HG02623 (cell line): ENCODE results near the gene GALK1.
A peak's percentile ranks its signal among the peaks of the same experiment; 100 is the strongest.
"Not testable (repeated sequence)": the region's sequence is repeated elsewhere in the genome, so short reads cannot be mapped to it uniquely, and the experiment has no call there.

Experiments
- ATAC-seq: cut with Tn5 transposase; IDR thresholded peaks from one replicate; pipeline ENCODE4 v1.9.1; 2021; ENCODE audit warnings: moderate library complexity; ENCODE audit not compliant: unreplicated experiment

The GALK1 gene

GRCh38 chr17:75784473-75785015 lies 19.6 kb upstream of the GALK1 start, which contains the start of gene UNK:
UNK (plus strand) TSS chr17:75784806; CDS start chr17:75784881, 75 bp downstream.
- peak; percentile 55 for ATAC-seq

- no peak for ATAC-seq
Observed at GRCh38 chr17:75783803-75784472, 18.9 kb upstream of the GALK1 start.

GRCh38 chr17:75783069-75783783 lies 18.2 kb upstream of the GALK1 start:
- ATAC-seq, result no peak

DNA sequence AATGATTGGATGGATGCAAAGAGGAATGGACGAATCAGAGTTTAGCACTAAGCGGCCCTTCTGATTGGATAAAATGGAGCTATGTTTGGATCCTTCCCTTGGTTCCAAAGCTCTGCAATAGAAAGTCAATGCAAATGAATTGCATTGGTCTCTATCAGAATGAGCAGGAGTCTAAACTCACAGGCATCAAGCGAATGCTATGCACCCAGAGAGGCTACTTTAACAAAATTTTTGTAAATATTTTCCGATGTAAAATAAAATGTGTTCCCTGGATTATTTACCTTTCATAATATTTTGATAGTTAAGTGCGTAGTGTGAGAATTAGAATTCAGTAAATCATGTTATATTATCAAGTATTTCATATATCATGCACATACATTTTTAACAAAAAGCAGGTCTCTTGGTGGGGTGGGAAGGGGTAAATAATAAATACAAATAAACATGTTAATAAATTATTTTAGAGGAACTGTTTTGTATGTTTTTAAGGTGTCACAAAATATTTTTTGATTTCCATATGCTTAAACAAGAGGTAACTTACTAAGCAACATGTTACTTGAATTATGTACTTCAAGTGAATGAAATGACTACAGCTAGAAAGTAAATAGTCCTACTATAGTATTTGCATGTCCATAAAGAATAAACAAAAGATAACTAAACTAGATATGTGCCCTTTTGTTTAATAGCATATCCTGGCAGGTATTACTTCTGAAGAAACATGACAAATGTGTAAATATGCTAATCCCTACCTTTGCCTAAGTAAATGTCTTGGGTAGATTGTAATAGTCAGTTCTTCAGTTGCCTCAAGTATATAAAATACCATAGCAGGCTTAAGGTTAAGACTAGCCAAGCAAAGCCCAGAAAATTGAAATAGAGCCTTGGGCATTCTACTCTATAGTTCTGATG lies 15.2 kb upstream of the GALK1 start:
- no peak for ATAC-seq

- peak; percentile 53 for ATAC-seq
Observed at GRCh38 chr17:75779250-75779986, 14.4 kb upstream of the GALK1 start.

DNA sequence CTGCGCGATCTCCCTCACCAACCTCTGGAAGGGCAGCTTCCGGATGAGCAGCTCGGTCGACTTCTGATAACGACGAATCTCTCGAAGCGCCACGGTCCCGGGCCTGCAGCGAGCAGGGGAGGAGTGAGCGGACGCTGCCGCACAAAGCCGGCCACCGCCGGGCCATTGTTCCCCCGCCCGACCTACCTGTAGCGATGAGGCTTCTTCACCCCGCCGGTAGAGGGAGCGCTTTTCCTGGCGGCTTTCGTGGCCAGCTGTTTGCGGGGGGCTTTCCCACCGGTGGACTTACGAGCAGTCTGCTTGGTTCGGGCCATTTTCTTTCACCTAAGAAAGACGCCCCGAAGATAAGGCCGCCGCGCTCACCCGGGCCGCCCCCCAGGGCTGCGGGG lies 13.9 kb upstream of the GALK1 start:
- ATAC-seq, result peak; percentile 6

- not testable (repeated sequence) for ATAC-seq
Observed at GRCh38 chr17:75778066-75778860, 13.3 kb upstream of the GALK1 start.

- no peak for ATAC-seq
Observed at GRCh38 chr17:75777296-75777922, 12.4 kb upstream of the GALK1 start.

- no peak for ATAC-seq
Observed at GRCh38 chr17:75776386-75777295, 11.6 kb upstream of the GALK1 start.

DNA sequence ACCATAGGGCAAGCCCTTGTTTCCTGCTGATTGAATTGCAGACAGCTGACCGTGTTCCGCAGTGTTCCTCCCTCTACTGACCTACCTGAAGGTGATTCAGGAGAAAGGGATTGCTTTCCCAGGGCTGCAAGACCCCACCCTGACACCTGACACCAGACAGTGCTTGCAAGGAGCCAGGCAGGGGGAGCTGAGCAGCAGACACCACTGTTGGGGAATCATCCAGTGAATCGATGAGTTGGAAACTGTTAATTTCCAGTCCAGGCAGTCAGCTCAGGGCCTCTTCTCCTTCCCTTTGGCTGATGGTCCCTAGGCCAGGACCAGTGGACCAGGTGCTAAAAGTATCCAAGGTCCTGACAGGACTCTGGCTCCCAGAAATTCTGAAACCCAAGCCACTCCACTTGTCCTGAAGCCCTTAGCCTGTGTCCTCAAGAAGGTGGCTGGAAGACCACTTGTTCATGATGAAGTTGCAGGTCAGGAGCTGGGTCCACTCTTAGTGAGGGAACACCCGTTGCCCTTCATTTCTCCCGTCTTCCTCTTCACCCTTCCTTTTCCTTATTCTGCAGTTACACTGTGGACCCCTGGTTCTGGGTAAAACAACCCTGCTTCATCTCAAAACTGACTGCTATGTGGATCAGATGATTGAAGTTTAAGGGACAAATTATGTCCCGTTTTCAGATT lies 10.1 kb upstream of the GALK1 start:
- ATAC-seq, result no peak

DNA sequence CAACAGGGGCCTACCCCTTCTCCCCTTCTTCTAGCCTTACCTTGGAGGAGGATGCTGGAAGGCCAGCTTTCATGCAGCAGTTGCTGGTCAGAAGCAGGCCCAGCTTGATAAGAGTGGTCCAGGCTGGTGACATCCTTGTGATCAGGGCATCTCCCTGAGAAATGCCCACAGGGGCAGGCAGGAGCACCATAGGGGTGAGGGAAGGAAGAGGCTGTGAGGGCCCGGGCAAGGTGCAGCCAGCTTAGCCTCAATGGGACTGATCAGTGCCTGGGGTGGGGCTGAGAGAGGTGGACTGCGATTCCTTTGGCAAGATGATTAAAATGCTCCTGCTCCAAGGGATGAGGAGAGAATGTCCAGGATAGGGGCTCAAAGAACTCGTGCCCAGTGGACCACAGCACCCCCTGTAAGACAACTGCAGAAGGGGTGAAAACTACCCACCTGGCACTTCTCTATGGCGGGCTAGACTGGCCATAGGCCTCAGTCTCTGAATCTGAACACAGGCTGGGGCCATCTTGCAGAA lies 9.5 kb upstream of the GALK1 start:
- ATAC-seq, result no peak

DNA sequence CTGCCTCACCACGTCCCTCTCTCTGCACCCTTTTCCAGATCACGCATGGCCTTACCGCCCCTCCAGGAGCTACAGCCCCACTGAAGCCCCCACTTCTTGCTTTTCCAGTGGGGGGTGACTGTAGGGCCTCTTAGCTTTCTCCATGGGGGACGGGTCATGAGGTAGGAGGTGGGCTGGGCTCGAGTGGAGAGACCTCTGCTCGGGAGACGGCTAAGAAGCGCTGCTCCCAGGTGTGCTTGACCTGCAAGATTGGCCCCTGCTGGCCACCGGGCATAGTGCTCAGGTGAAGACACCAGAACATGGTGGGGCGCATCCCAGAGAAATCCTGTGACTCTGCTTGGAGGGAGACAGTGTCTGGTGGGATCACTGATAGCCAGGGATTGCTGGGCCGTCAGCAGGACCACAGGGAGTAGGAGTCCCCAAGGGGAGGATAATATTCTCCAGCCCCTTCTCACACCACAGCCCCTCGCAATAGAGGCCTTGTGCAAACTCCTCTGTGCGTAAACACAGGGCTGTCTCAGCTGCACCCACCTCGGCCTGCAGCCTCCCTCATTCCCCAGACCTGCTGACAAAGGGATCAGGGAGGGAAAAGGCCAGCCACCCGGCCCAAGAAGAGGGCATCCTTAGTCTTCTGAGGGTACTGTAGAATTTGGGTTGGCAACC lies 8.9 kb upstream of the GALK1 start:
- no peak for ATAC-seq

DNA sequence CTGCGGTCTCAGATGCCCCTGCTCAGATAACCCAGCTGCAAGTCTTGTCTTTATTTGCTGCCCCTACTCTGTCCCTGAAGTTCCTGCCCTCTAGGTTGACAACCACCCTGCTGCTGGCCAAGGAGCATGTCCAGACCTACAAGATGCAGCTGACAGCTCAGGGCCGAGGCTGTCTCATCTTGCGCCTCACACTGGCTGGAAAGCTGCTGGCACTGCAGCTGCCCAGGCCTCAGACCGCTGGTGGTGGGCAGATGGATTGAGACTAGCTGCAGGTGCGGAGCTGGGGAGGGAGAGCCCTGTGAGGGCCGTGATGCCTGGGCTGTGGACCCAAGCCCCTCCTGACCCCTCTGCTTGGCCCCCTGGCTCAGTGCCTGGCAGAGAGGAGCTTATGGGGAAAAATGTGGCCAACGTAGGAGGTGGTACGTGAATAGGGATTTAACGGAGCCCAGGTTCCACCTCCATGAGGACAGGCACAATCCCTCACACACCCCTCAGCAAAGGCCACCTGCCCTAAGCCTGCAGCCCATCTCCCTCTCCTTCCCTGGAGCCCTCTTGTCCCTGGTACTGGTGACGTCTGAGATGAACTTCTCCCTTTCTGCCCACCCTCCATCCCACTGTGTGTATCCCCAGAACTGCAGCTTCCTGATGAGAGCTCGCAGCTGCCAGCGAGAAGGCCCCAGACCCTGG lies 8.3 kb upstream of the GALK1 start:
- no peak for ATAC-seq

DNA sequence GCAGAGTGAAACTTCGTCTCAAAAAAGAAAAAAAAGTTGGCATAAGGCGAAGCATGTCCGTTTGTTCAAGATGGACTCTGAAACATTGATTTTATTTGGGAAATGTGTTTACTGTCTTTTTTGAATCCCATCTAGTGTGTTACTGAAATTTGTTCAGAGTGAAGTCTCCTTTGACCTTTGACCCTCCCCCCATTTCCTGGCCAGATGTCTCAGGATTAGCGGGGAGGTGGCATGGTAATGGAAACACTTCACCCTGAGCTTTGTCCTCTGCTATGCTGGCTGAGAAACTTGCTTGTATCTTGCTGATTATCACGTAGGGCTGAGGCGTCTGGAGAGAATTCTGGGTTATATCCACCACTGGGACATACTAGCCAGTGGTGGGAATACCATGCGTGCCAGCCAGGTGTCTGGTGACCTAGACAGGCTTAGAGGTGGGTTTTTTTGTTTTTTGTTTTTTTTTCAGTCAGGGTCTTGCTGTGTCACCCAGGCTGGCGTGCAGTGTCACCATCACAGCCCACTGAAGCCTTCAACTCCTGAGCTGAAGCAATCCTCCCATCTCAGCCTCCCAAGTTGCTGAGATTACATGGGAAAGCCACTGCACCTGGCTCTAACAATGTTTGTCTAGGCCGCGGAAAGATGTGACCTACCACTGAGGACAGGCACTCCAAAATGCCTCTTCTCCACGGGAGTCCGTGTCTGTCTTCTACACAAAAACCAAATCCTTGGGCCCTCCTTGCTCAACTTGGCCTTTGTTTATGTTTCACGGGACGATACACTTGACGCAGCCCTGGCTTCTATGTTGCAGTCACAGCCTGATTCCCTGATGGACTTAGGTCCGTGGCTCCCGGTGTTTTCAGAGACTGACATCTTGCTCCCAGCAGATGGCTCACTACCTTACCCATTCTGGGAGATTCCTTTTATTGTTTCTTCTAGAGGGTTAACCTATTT lies 6.6 kb upstream of the GALK1 start:
- ATAC-seq, result no peak

- no peak for ATAC-seq
Observed at GRCh38 chr17:75769536-75769935, 4.5 kb upstream of the GALK1 start.
